AG09309 (cell line): ENCODE results near the gene GABBR2.
A peak's percentile ranks its signal among the peaks of the same experiment; 100 is the strongest.

ENCODE experiments used
- DNase-seq: peaks from one replicate; pipeline ENCODE4 v3.0.0-alpha.2; 2010; ENCODE audit warnings: low read depth
- H3K4me3 ChIP-seq: 2 replicates; pipeline ENCODE4 v1.5.1; 2011; ENCODE audit warnings: mild to moderate bottlenecking, low read depth, low read length, moderate library complexity; ENCODE audit not compliant: control insufficient read depth
- TF ChIP-seq, protein P1 (sequence below): IDR thresholded peaks from 2 replicates; pipeline ENCODE4 v1.5.1; 2011; ENCODE audit warnings: mild to moderate bottlenecking, low read depth, low read length, inconsistent platforms; ENCODE audit not compliant: insufficient read depth, control insufficient read depth; ENCODE audit errors: missing control alignments

The GABBR2 gene

DNA sequence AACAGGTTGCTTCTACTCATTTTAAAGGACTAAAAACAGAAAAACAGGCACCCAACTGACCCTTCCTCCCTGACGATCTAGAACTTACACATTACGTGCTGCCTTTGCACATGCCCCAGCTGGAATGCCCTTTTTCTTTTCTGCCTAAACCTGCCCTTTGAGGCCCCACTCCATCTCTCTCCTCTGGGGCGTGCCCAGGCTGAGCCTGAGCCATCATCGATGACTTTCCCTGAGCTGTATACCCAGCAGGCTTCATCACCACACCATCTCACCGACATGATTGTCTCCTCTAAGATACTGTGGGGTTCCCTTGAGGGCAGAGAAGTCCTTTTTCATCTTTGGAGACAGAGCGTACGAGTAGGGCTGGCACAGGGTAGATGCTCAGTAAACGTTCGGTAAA lies 24.1 kb upstream of the GABBR2 start:
- H3K4me3 ChIP-seq: no peak overlapping the region
- DNase-seq: no peak
- TF ChIP-seq, protein P1, sequence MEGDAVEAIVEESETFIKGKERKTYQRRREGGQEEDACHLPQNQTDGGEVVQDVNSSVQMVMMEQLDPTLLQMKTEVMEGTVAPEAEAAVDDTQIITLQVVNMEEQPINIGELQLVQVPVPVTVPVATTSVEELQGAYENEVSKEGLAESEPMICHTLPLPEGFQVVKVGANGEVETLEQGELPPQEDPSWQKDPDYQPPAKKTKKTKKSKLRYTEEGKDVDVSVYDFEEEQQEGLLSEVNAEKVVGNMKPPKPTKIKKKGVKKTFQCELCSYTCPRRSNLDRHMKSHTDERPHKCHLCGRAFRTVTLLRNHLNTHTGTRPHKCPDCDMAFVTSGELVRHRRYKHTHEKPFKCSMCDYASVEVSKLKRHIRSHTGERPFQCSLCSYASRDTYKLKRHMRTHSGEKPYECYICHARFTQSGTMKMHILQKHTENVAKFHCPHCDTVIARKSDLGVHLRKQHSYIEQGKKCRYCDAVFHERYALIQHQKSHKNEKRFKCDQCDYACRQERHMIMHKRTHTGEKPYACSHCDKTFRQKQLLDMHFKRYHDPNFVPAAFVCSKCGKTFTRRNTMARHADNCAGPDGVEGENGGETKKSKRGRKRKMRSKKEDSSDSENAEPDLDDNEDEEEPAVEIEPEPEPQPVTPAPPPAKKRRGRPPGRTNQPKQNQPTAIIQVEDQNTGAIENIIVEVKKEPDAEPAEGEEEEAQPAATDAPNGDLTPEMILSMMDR: no peak

DNA sequence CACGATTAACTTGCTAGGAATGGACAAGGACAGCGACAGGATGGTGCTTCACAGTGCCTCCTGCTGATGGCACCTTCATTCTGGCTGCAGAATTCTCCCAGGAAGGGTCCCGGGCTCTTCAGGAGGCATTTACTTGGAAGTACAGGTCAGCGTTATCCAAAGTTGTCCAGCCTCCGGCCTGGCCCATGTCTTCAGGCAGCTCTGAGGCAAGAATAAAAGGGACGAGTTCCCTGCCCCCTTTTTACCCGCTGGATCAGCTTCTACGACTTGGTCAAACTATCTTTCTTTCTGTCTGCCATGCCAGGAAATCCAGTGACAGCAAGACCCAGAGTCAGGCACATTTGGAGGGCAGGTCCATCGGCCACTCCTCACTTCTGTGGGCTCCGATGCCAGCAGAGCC lies 23.4 kb upstream of the GABBR2 start:
- no peak overlapping the region for H3K4me3 ChIP-seq
- TF ChIP-seq, protein P1: no peak
- no peak for DNase-seq

DNA sequence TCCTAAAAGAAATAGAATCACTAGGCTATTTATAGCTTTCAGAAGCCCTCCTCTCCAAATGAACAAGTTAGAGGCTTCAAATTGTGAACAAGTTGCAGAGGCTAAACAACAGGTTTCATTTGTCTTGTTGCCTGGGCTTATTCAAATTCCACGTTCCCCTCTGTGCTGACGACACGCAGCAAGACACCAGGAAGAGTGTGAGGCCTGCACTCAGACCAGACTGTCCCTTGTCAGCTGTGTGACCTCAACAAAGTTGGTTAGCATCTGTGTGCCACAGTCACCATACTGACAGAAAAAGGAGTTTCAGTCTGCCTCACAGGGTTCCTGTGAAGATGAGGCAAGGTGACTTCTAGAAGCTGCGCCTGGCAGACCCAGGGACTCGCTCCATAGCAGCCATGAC lies 22.1 kb upstream of the GABBR2 start:
- DNase-seq: no peak
- no peak overlapping the region for H3K4me3 ChIP-seq
- TF ChIP-seq, protein P1: no peak

DNA sequence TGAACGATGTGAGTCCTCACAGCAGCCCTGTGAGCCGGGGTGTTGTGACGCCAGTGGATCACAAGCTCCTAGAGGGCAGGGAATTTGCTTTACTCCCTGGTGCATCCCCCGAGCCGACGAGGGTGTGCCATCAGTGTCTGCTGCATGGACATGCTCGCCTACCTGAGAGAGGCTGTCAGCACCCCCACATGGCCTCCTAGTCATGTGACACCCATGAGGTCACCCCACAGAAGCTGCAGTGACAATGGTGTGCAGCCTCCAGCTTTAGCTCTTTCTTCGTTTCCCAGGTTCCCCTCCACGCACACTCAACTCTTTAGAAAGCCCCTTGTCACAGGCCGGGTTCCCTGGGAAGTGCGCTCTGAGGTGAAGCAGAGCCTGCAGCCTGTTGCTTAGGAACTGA lies 19.8 kb upstream of the GABBR2 start:
- TF ChIP-seq, protein P1: no peak
- no peak for DNase-seq
- H3K4me3 ChIP-seq: no peak overlapping the region

DNA sequence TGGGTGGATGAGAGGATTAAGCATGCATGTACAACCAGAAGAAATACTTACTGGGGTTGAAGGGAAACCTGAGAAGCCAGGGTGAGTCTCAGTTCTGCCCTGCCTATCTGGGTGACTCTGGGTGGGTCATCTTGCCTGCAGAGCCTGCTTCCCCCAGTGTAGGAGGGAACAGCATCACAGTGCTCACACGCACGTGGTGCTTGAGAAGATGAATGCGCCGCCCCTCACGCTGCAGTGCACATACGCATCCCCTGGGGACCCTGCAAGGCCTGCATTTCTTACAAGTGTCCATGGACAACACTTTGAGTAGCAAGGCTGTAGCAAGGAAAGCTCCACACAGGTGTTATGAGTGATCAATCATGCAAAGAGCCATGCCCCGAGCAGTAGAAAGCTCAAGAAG lies 18.7 kb upstream of the GABBR2 start:
- TF ChIP-seq, protein P1: no peak
- no peak for DNase-seq
- H3K4me3 ChIP-seq: no peak overlapping the region

DNA sequence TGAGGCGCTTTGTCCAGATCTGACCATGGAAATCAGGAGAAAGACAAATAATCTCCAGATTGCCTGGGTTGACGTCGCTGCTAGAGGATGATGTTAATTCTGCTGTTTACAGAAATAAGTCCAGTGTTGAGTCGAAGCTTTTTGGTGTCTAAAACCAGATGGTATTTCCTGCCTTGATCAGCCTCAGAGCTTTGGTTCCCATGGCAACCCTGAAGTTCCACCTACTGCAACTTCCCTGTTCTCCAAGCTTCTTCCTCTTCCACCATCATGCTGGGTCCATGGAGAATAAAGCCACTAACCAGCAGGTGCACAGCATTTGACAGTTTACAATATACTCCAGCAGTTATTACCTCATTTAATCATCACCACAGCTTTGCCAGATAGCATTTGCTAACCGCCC lies 18.0 kb upstream of the GABBR2 start:
- peak; percentile 11 for DNase-seq
- TF ChIP-seq, protein P1: no peak
- no peak overlapping the region for H3K4me3 ChIP-seq

DNA sequence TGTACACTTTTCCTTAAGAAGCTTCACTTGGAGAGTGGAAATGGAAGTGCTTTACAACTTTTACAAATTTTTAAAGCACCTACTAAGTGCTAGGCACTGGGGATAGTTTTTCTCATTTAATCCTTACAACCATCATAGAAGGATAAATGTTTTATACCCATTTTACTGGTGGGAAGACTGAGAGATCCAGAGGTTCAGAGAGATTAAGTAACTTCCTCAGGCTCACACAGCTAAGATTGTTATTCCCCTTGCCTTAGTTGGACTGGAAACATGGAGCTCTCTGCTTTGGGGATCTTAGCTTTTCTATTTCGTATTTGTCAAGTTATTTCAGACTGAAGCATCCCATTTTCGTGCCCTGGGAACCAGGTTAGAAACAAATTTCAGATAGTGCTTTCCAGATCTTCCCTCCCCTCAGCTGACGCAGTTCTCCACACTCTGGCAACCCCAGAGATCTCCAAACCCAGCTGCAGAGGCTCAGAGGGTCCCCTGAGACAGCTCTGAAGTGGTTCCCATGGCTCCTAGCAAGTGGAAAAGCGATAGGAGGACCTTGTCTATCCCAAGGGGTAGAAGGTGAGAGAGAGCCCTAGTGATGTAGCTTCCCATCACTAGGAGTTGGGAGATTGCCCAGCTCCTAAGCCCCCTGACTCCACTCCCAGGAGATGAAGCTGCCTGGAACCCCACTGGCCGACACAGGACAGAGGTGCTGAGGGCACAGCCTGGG lies 16.2 kb upstream of the GABBR2 start:
- DNase-seq: no peak
- no peak overlapping the region for H3K4me3 ChIP-seq
- TF ChIP-seq, protein P1: no peak
